Heart right ventricle (tissue), 16 donors: ENCODE data around the gene LSP1. TPM values are rescaled to one million over a fixed set of nuclear protein-coding genes. Genes with fewer than 3 reads are reported as not detected.

Experiments used
- ATAC-seq, 8 donors: fragments of 200-7000 bp; cut with Tn5 transposase; one replicate each; pipeline ENCODE4 v1.9.1; 2020; ENCODE audit warnings: mild to moderate bottlenecking in 8 of 8, moderate library complexity in 8 of 8, moderate number of reproducible peaks in 1 of 8
- DNase-seq, 2 donors: peaks; one replicate each; pipeline ENCODE4 v3.0.0-alpha.2; 2020
- H3K27ac ChIP-seq, 10 donors: fragments of 200-600 bp; sonication (generic) in 2 of 10; one replicate each; pipeline versions ENCODE4 v1.5.0 to v1.8.0; 2020 to 2022; ENCODE audit warnings: mild to moderate bottlenecking in 3 of 10
- H3K27me3 ChIP-seq, 7 donors: fragments of 200-600 bp; one replicate each; pipeline ENCODE4 v1.8.0; 2021 to 2022; ENCODE audit warnings: mild to moderate bottlenecking in 2 of 7
- H3K36me3 ChIP-seq, 9 donors: fragments of 200-600 bp; sonication (generic) in 1 of 9; one replicate each; pipeline versions ENCODE4 v1.5.0 to v1.8.0; 2020 to 2022; ENCODE audit warnings: mild to moderate bottlenecking in 2 of 9
- H3K4me1 ChIP-seq, 9 donors: fragments of 200-600 bp; sonication (generic) in 1 of 9; one replicate each; pipeline versions ENCODE4 v1.5.0 to v1.8.0; 2020 to 2022; ENCODE audit warnings: mild to moderate bottlenecking in 4 of 9
- H3K4me3 ChIP-seq, 10 donors: fragments of 200-600 bp; sonication (generic) in 2 of 10; one replicate each; pipeline versions ENCODE4 v1.5.0 to v1.8.0; 2020 to 2022; ENCODE audit warnings: mild to moderate bottlenecking in 7 of 10, moderate library complexity in 2 of 10
- H3K9me3 ChIP-seq, 11 donors: fragments of 200-600 bp in 10 of 11; sonication (generic) in 2 of 11; one replicate each; pipeline versions ENCODE4 v1.5.0 to v1.8.0; 2013 to 2022; ENCODE audit warnings: mild to moderate bottlenecking in 2 of 11, control low read depth in 1 of 11, moderate library complexity in 1 of 11
- CTCF ChIP-seq, 9 donors: fragments of 200-600 bp; sonication (generic) in 2 of 9; IDR thresholded peaks; one replicate each; pipeline versions ENCODE4 v1.5.0 to v1.8.0; 2021 to 2022; ENCODE audit warnings: antibody characterized with exemption in 9 of 9, mild to moderate bottlenecking in 5 of 9, moderate library complexity in 1 of 9
- WGBS, 2 donors: extraction: QIAGEN DNeasy Blood & Tissue Kit; methylation state at CpG; one replicate each; pipeline ENCODE4 v1.1.7; 2013; ENCODE audit warnings: inconsistent platforms in 1 of 2; 5-methylcytosine and 5-hydroxymethylcytosine counted together
- intact Hi-C, 10 donors: fragments of 100-400 bp; cut with DNase I; formaldehyde crosslinking; loops; one replicate each; pipeline versions ENCODE4 v1.11.1 to v1.14.2; 2022
- polyA plus RNA-seq, 2 donors: library from polyadenylated mRNA; stranded (reverse); fragments of 200-250 nt; gene quantifications; one replicate each; pipeline ENCODE4 v1.2.3, GENCODE V29; 2013
- total RNA-seq, 10 donors: library from RNA; stranded (reverse); fragmentation: NEBNext Ultra II Directional in 3 of 10; extraction: Animal tissue kit (Norgen Biotek cat#: 25700) in 3 of 10; gene quantifications; one replicate each; pipeline versions ENCODE4 v1.2.1 to v1.2.4, GENCODE V29; 2021 to 2023
- donor health status: Arrhythmogenic right ventricular cardiomyopathy.
- donor health status: ischemic (EF 13 %, LVEDD 7.1; RV severe dilation, severe dysfunction).
- donor health status: healthy with polysubstance abuse.
- donor health status: DM: no; HTN: yes; CAD: no.
- donor health status: DM: no; HTN: no; CAD: no.
- donor health status: ischemic (EF 25% LVEDD 6.9; RV normal size, moderate dysfunction).
- donor health status: ischemic (EF 25% LVEDD 5.7; RV mildly dilated, moderate dysfunction).
- donor health status: healthy.
- donor health status: DM: yes; HTN: yes; CAD: no.
- donor health status: Ischemic cardiomyopathy.
- donor health status: ischemic (EF 35%, LVEDD 5.7; RV mildly dilated, moderate dysfunction).
- donor health status: nonischemic (EF 11% LVEDD 7.7; RV severe dilation, severe dysfunction).
- donor health status: DM: yes; HTN: yes; CAD: no.
- donor health status: PGD.
- donor health status: ischemic (EF 29% LVEDD 5.4; RV normal size, mild dysfunction).
- donor health status: nonischemic (EF 23%, LVEDD 6.1; RV moderate dilation, normal function).

Gene LSP1
- total and polyA plus RNA-seq, 12 donors: 16.0 to 57.2 (median 21.4) TPM

- H3K27ac ChIP-seq: peak overlapping the region in 8 of 10 donors; percentile 4 to 81 (median 44)
- intact Hi-C loops: loop anchor here in 4 of 10 donors (5.0 kb wide), 3 partner anchors 33 to 1472 kb away; no protein-coding TSS in a partner anchor
- peaks cover 5 to 65% (median 27%) of the 10 kb centered on the region in 9 donors for H3K4me1 ChIP-seq
- WGBS, 2 donors: 47 to 62% methylated on average over 23 of the region's 23 CpGs
- H3K27me3 ChIP-seq: no peaks in the 10 kb centered on the region
- H3K36me3 ChIP-seq: no peaks in the 10 kb centered on the region
- no peaks in the 10 kb centered on the region for H3K9me3 ChIP-seq
- peak overlapping the region in 1 of 10 donors; percentile 4 for H3K4me3 ChIP-seq
- TF ChIP-seq CTCF (IDR thresholded peaks at IDR 0.05): no peak
- DNase-seq (peak; percentile 54 to 56), ATAC-seq (peak in 7 of 8 donors; percentile 24 to 75 (median 47))
Observed at GRCh38 chr11:1844221-1845094, 8.4 kb upstream of the LSP1 start.

- DNase-seq (no peak), ATAC-seq (no peak)
- no peaks in the 10 kb centered on the region for H3K36me3 ChIP-seq
- peak overlapping the region in 6 of 10 donors; percentile 22 to 81 (median 53) for H3K27ac ChIP-seq
- TF ChIP-seq CTCF (IDR thresholded peaks at IDR 0.05): no peak
- H3K27me3 ChIP-seq: no peaks in the 10 kb centered on the region
- intact Hi-C loops: no loop called here
- 85 to 100% methylated on average over 1 of the region's 1 CpG for WGBS, 2 donors
- H3K4me1 ChIP-seq: peaks cover 5 to 65% (median 21%) of the 10 kb centered on the region in 9 donors
- no peak overlapping the region for H3K4me3 ChIP-seq
- no peaks in the 10 kb centered on the region for H3K9me3 ChIP-seq
Observed at GRCh38 chr11:1845095-1845429, 7.8 kb upstream of the LSP1 start.

GRCh38 chr11:1845561-1846452 is 7.1 kb upstream of the LSP1 start:
- WGBS, 2 donors: 83 to 93% methylated on average over 20 to 21 of the region's 21 CpGs
- peak overlapping the region in 2 of 10 donors; percentile 80 to 81 for H3K27ac ChIP-seq

More at GRCh38 chr11:1845561-1846452, 7.1 kb upstream of the LSP1 start:
- H3K9me3 ChIP-seq: no peaks in the 10 kb centered on the region
- ATAC-seq (no peak), DNase-seq (peak in 1 of 2 donors; percentile 11)
- no peak overlapping the region for H3K4me3 ChIP-seq
- no peaks in the 10 kb centered on the region for H3K27me3 ChIP-seq
- no peak for TF ChIP-seq CTCF (IDR thresholded peaks at IDR 0.05)
- no peaks in the 10 kb centered on the region for H3K36me3 ChIP-seq
- intact Hi-C loops: no loop called here
- peaks cover 5 to 67% (median 21%) of the 10 kb centered on the region in 9 donors for H3K4me1 ChIP-seq
